GM21825 (cell line): Measurements from ENCODE around the gene ARID4B.
"Not testable (repeated sequence)": the region's sequence is repeated elsewhere in the genome, so short reads cannot be mapped to it uniquely, and the experiment has no call there.

Experiments used
- ATAC-seq: cut with Tn5 transposase; IDR thresholded peaks from one replicate; pipeline ENCODE4 v1.9.1; 2021; ENCODE audit warnings: mild to moderate bottlenecking, moderate library complexity; ENCODE audit not compliant: unreplicated experiment

The ARID4B gene

GRCh38 chr1:235239851-235240250, 88.1 kb downstream of the ARID4B start:
- ATAC-seq = no peak

- no peak for ATAC-seq
Measured at GRCh38 chr1:235238558-235238957, 89.4 kb downstream of the ARID4B start.

GRCh38 chr1:235236128-235236527, 91.9 kb downstream of the ARID4B start:
- no peak for ATAC-seq

GRCh38 chr1:235229868-235230267, 98.1 kb downstream of the ARID4B start:
- ATAC-seq = no peak

- ATAC-seq = no peak
Measured at GRCh38 chr1:235227414-235227813, 100.6 kb downstream of the ARID4B start.

GRCh38 chr1:235226933-235227332, 101.0 kb downstream of the ARID4B start:
- ATAC-seq = no peak

GRCh38 chr1:235225299-235225698, 102.7 kb downstream of the ARID4B start:
- ATAC-seq = no peak

- ATAC-seq = no peak
Measured at GRCh38 chr1:235221653-235222375, 106.2 kb downstream of the ARID4B start.

GRCh38 chr1:235215453-235215852, 112.5 kb downstream of the ARID4B start:
- ATAC-seq = no peak

GRCh38 chr1:235214962-235215361, 113.0 kb downstream of the ARID4B start:
- not testable (repeated sequence) for ATAC-seq

- ATAC-seq = no peak
Measured at GRCh38 chr1:235213752-235214151, 114.2 kb downstream of the ARID4B start.

- no peak for ATAC-seq
Measured at GRCh38 chr1:235211517-235211916, 116.5 kb downstream of the ARID4B start.

- ATAC-seq = no peak
Measured at GRCh38 chr1:235207209-235207565, 120.8 kb downstream of the ARID4B start.

- no peak for ATAC-seq
Measured at GRCh38 chr1:235206533-235207208, 121.3 kb downstream of the ARID4B start.

GRCh38 chr1:235205687-235206086, 122.3 kb downstream of the ARID4B start:
- ATAC-seq = no peak

- ATAC-seq = no peak
Measured at GRCh38 chr1:235203428-235203827, 124.6 kb downstream of the ARID4B start.

- ATAC-seq = not testable (repeated sequence)
Measured at GRCh38 chr1:235202447-235202846, 125.5 kb downstream of the ARID4B start.

GRCh38 chr1:235199441-235199840, 128.5 kb downstream of the ARID4B start:
- ATAC-seq = no peak

- no peak for ATAC-seq
Measured at GRCh38 chr1:235190431-235190830, 137.5 kb downstream of the ARID4B start.

- ATAC-seq = no peak
Measured at GRCh38 chr1:235187316-235187715, 140.7 kb downstream of the ARID4B start.

GRCh38 chr1:235181561-235182245, 146.3 kb downstream of the ARID4B start:
- ATAC-seq = no peak

- no peak for ATAC-seq
Measured at GRCh38 chr1:235180916-235181460, 147.0 kb downstream of the ARID4B start.
